A549 (cell line): ENCODE data around the gene LDHAL6B.

Experiments
- CHD2 ChIP-seq: fragments of 150-350 bp; IDR thresholded peaks from 2 replicates; pipeline ENCODE4 v1.6.1; 2014; ENCODE audit warnings: low read length; ENCODE audit not compliant: partially characterized antibody
- CTCF ChIP-seq: fragments of >200 bp; sonication (Bioruptor Twin); formaldehyde crosslinking; IDR thresholded peaks from 3 replicates; pipeline ENCODE4 v1.5.1; 2016
- GATA3 ChIP-seq: IDR thresholded peaks from 2 replicates; pipeline ENCODE4 v1.6.1; 2012; ENCODE audit warnings: borderline replicate concordance
- HES2 ChIP-seq: fragments of >200 bp; sonication (Bioruptor Twin); formaldehyde crosslinking; IDR thresholded peaks from 2 replicates; pipeline ENCODE4 v1.6.1; 2016
- MYC ChIP-seq: IDR thresholded peaks from 2 replicates; pipeline ENCODE4 v1.6.1; 2012; ENCODE audit warnings: mild to moderate bottlenecking, inconsistent platforms, low read length, improper control_type of control experiment, borderline replicate concordance
- POLR2A ChIP-seq: IDR thresholded peaks from 2 replicates; pipeline ENCODE4 v1.6.1; 2012; ENCODE audit warnings: mild to moderate bottlenecking, low read length
- SREBF2 ChIP-seq: fragments of 450-650 bp; IDR thresholded peaks from 2 replicates; pipeline ENCODE4 v1.6.1; 2014; ENCODE audit warnings: mild to moderate bottlenecking, moderate library complexity
- TF ChIP-seq, protein P1 (sequence below): fragments of 200-600 bp; sonication (generic); IDR thresholded peaks from 2 replicates; pipeline ENCODE4 v1.6.1; 2016; ENCODE audit warnings: antibody characterized with exemption, mild to moderate bottlenecking, moderate library complexity

DNA sequence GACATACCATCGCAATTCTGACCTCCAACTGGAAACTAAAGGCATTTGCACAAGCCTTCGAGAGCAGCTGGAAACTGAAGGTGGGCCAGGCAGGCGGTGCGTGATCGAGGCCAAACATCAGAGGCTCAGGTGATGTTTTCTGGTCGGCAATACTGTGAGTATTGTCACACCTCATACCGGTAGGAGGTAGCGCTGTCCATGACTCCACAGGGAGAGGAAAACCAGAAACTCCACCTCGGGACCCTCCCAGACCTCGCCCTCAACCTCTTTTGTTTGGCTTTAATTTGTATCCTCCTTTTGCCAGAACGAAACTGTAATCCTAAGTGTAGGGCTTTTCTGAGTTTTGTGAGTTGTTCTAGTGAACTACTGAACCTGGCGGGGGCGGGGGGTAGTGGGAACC lies 43.6 kb downstream of the LDHAL6B start:
- TF ChIP-seq CTCF (no peak), POLR2A (no peak), SREBF2 (no peak), GATA3 (no peak), MYC (no peak), CHD2 (no peak), HES2 (no peak)
- TF ChIP-seq, protein P1, sequence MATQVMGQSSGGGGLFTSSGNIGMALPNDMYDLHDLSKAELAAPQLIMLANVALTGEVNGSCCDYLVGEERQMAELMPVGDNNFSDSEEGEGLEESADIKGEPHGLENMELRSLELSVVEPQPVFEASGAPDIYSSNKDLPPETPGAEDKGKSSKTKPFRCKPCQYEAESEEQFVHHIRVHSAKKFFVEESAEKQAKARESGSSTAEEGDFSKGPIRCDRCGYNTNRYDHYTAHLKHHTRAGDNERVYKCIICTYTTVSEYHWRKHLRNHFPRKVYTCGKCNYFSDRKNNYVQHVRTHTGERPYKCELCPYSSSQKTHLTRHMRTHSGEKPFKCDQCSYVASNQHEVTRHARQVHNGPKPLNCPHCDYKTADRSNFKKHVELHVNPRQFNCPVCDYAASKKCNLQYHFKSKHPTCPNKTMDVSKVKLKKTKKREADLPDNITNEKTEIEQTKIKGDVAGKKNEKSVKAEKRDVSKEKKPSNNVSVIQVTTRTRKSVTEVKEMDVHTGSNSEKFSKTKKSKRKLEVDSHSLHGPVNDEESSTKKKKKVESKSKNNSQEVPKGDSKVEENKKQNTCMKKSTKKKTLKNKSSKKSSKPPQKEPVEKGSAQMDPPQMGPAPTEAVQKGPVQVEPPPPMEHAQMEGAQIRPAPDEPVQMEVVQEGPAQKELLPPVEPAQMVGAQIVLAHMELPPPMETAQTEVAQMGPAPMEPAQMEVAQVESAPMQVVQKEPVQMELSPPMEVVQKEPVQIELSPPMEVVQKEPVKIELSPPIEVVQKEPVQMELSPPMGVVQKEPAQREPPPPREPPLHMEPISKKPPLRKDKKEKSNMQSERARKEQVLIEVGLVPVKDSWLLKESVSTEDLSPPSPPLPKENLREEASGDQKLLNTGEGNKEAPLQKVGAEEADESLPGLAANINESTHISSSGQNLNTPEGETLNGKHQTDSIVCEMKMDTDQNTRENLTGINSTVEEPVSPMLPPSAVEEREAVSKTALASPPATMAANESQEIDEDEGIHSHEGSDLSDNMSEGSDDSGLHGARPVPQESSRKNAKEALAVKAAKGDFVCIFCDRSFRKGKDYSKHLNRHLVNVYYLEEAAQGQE = no peak
